Body of pancreas (tissue), 4 donors: ENCODE measurements around the gene PIBF1.

Experiments used
- CTCF ChIP-seq, 7 experiments: fragments of 450-650 bp in 4 of 7; fragments of 200-600 bp in 3 of 7; sonication (generic) in 3 of 7; IDR thresholded peaks; one replicate each; pipeline ENCODE4 v1.5.1; 2016 to 2019; ENCODE audit warnings: antibody characterized with exemption in 7 of 7
- POLR2A ChIP-seq, 3 donors: fragments of 450-650 bp; IDR thresholded peaks; one replicate each; pipeline ENCODE4 v1.6.1; 2016; ENCODE audit warnings: antibody characterized with exemption in 3 of 3, mild to moderate bottlenecking in 2 of 3

GRCh38 chr13:72852207-72852606 lies 70.3 kb downstream of the PIBF1 start:
- TF ChIP-seq POLR2A (IDR thresholded peaks at IDR 0.05) (no peak), CTCF (IDR thresholded peaks at IDR 0.05) (no peak)
